NCI-H1092 (cell line): ENCODE measurements around the gene C16orf78.

Experiments used
- DNase-seq: peaks from one replicate; lab custom pipeline; 2025; lab: John Stamatoyannopoulos, UW

The C16orf78 gene

GRCh38 chr16:49395021-49395420 is 21.4 kb downstream of the C16orf78 start:
- DNase-seq: no peak

- DNase-seq: no peak
These were observed 22.7 kb downstream of the C16orf78 start for GRCh38 chr16:49396206-49396720.

GRCh38 chr16:49398761-49399160 is 25.2 kb downstream of the C16orf78 start:
- no peak for DNase-seq

- no peak for DNase-seq
These were observed 26.2 kb downstream of the C16orf78 start for GRCh38 chr16:49399594-49400364.

- no peak for DNase-seq
These were observed 27.0 kb downstream of the C16orf78 start for GRCh38 chr16:49400611-49401010.

GRCh38 chr16:49405123-49405522 is 31.5 kb downstream of the C16orf78 start:
- no peak for DNase-seq

- no peak for DNase-seq
These were observed 31.9 kb downstream of the C16orf78 start for GRCh38 chr16:49405530-49405929.

- DNase-seq: peak; percentile 75
These were observed 34.4 kb downstream of the C16orf78 start for GRCh38 chr16:49407873-49408550.

- no peak for DNase-seq
These were observed 35.5 kb downstream of the C16orf78 start for GRCh38 chr16:49409121-49409520.

- DNase-seq: no peak
These were observed 36.6 kb downstream of the C16orf78 start for GRCh38 chr16:49410226-49410625.

GRCh38 chr16:49411121-49411970 is 37.7 kb downstream of the C16orf78 start:
- no peak for DNase-seq

- DNase-seq: no peak
These were observed 41.1 kb downstream of the C16orf78 start for GRCh38 chr16:49414671-49415070.

- DNase-seq: no peak
These were observed 41.5 kb downstream of the C16orf78 start for GRCh38 chr16:49415083-49415482.

- no peak for DNase-seq
These were observed 42.5 kb downstream of the C16orf78 start for GRCh38 chr16:49416001-49416675.

GRCh38 chr16:49417354-49417753 is 43.8 kb downstream of the C16orf78 start:
- no peak for DNase-seq

- no peak for DNase-seq
These were observed 45.4 kb downstream of the C16orf78 start for GRCh38 chr16:49419006-49419405.

GRCh38 chr16:49419862-49420261 is 46.3 kb downstream of the C16orf78 start:
- no peak for DNase-seq

GRCh38 chr16:49422896-49423295 is 49.3 kb downstream of the C16orf78 start:
- DNase-seq: no peak

GRCh38 chr16:49424961-49425360 is 51.4 kb downstream of the C16orf78 start:
- no peak for DNase-seq

- no peak for DNase-seq
These were observed 54.2 kb downstream of the C16orf78 start for GRCh38 chr16:49427771-49428170.

GRCh38 chr16:49428808-49429207 is 55.2 kb downstream of the C16orf78 start:
- DNase-seq: no peak

- DNase-seq: no peak
These were observed 57.4 kb downstream of the C16orf78 start for GRCh38 chr16:49431040-49431439.
